DMS 273 treated with DMSO at 0.1 percent for 48 hours (cell line): ENCODE results near the gene C17orf78.
"Not testable (repeated sequence)": the region's sequence is repeated elsewhere in the genome, so short reads cannot be mapped to it uniquely, and the experiment has no call there.

Source experiments
- DNase-seq: peaks from one replicate; lab custom pipeline; 2025; lab: John Stamatoyannopoulos, UW

C17orf78 gene

DNA sequence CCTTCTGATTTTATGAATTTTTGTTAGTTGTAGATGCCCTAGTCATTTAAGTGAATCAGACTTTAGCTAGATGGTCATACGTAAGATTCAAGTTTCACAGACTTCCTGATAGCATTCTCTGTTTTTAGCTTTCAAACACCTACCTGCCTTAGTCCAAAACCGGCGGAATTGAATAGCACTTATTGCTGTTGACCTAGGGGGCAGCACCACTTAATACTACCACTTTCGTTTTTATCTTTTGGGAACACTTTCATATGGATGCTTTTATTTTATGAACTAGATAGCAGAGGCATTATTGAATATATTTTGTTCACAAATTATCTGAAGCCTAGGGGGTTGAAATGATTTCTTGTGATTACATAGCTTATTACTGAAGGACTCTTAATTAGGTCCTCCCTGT, 62.4 kb downstream of the C17orf78 start:
- no peak for DNase-seq

GRCh38 chr17:37440424-37440823, 64.6 kb downstream of the C17orf78 start:
- no peak for DNase-seq

DNA sequence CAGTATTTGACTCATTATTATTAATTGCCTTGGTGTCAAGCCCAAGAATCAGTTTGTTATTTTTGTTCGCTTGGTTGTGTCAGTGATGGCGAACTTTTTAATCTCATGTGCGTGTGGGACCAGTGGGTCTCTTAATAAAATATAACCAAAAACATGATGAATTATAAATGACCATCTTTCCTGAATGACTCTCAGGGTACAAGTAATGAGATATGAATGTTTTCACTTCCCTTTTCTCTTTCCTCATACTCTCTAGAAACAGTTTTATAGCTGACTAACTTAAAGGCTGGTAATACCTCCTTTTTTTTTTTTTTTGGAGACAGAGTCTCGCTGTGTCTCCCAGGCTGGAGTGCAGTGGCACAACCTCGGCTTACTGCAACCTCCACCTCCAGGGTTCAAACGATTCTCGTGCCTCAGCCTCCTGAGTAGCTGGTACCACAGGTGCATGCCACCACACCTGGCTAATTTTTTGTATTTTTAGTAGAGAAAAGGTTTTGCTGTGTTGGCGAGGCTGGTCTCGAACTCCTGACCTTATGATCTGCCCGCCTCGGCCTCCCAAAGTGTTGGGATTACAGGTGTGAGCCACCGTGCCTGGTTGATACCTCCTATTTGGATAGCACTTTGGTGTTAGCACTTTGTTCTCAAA, 65.7 kb downstream of the C17orf78 start:
- not testable (repeated sequence) for DNase-seq
